ENCODE measurements around the gene DHDDS.

DNA sequence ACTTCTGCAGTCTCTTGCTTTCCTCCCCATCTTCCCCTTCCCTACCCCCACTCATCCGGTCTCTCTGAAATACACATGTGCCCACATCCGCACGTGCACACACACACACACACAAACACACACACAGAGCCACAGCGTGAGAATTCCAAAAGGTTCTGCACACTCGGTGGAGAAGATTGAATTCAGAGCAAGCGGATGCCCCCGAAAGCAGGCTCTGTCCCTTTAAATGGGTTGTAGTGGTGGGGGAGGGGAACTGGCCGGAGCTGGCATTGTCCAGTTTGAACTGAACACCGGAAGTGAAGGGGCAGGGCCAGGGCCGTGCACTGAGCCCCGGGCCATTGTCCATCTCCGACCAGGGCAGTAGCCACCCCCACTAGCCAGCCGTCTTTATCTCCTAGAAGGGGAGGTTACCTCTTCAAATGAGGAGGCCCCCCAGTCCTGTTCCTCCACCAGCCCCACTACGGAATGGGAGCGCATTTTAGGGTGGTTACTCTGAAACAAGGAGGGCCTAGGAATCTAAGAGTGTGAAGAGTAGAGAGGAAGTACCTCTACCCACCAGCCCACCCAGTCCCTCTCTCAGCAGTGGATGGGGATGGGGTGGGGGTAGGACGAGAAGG, 22.8 kb upstream of the DHDDS start:
- TF ChIP-seq ZNF155 (tag by site-specific recombination; IDR thresholded peaks at IDR 0.05) (no peak), GLI4 (tag by site-specific recombination; IDR thresholded peaks at IDR 0.05) (no peak), ZNF132 (tag by site-specific recombination; IDR thresholded peaks at IDR 0.05; ENCODE audit: borderline replicate concordance) (no peak)
- TF ChIP-seq, protein P1, sequence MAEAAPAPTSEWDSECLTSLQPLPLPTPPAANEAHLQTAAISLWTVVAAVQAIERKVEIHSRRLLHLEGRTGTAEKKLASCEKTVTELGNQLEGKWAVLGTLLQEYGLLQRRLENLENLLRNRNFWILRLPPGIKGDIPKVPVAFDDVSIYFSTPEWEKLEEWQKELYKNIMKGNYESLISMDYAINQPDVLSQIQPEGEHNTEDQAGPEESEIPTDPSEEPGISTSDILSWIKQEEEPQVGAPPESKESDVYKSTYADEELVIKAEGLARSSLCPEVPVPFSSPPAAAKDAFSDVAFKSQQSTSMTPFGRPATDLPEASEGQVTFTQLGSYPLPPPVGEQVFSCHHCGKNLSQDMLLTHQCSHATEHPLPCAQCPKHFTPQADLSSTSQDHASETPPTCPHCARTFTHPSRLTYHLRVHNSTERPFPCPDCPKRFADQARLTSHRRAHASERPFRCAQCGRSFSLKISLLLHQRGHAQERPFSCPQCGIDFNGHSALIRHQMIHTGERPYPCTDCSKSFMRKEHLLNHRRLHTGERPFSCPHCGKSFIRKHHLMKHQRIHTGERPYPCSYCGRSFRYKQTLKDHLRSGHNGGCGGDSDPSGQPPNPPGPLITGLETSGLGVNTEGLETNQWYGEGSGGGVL (tag by site-specific recombination; IDR thresholded peaks at IDR 0.05): no peak
- TF ChIP-seq, protein P2, sequence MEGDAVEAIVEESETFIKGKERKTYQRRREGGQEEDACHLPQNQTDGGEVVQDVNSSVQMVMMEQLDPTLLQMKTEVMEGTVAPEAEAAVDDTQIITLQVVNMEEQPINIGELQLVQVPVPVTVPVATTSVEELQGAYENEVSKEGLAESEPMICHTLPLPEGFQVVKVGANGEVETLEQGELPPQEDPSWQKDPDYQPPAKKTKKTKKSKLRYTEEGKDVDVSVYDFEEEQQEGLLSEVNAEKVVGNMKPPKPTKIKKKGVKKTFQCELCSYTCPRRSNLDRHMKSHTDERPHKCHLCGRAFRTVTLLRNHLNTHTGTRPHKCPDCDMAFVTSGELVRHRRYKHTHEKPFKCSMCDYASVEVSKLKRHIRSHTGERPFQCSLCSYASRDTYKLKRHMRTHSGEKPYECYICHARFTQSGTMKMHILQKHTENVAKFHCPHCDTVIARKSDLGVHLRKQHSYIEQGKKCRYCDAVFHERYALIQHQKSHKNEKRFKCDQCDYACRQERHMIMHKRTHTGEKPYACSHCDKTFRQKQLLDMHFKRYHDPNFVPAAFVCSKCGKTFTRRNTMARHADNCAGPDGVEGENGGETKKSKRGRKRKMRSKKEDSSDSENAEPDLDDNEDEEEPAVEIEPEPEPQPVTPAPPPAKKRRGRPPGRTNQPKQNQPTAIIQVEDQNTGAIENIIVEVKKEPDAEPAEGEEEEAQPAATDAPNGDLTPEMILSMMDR (tag by site-specific recombination; IDR thresholded peaks at IDR 0.05): no peak

Measured in HEK293 (cell line).